ENCODE data around the gene TPCN2. TPM values are rescaled to one million over a fixed set of nuclear protein-coding genes. Genes with fewer than 3 reads are reported as not detected.

Gene TPCN2
- total RNA-seq, 1 experiment from 2014 or later: 28.9 TPM

DNA sequence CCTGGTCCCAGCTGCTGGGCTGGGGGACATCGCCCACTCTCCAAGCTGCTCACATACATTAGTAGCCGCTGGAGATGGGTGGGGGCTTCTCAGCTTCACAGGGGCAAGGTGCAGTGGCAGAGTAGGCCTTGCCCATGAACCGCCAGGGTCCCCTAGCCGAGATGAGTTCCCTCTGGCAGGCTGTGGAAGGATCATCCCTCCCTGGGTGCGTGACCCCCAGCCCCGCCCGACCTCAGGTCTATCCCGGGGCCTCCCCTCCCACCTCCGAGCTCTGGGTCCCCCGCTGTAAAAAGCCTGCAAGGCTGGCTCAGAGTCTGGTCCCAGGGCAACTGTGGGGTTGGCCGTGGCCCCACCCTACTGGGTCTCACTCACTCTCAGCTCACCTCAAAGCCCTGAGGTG is 15.3 kb upstream of the TPCN2 start:
- no peaks in the 10 kb centered on the region for H3K36me3 ChIP-seq (ENCODE audit: insufficient read depth, low read length, poor library complexity, severe bottlenecking)
- POLR2A ChIA-PET (ENCODE audit: low non-redundant PET): no interaction called here
- peaks cover 5% of the 10 kb centered on the region for H3K4me1 ChIP-seq (ENCODE audit: insufficient read depth, low read length, poor library complexity, severe bottlenecking)
- CTCF ChIA-PET: no interaction called here
- BruUV-seq (replicated peaks): no TSS peak
- H3K27me3 ChIP-seq (replicated peaks; ENCODE audit: insufficient read depth, low read depth, low read length, poor library complexity): no peaks in the 10 kb centered on the region
- intact Hi-C loops (cut with micrococcal nuclease; ENCODE audit: unreplicated experiment): no loop called here
- no peak overlapping the region for H3K4me3 ChIP-seq (ENCODE audit: low read depth, low read length, poor library complexity, severe bottlenecking)
- no peak for DNase-seq (ENCODE audit: low spot score)
- TF ChIP-seq, protein P1, sequence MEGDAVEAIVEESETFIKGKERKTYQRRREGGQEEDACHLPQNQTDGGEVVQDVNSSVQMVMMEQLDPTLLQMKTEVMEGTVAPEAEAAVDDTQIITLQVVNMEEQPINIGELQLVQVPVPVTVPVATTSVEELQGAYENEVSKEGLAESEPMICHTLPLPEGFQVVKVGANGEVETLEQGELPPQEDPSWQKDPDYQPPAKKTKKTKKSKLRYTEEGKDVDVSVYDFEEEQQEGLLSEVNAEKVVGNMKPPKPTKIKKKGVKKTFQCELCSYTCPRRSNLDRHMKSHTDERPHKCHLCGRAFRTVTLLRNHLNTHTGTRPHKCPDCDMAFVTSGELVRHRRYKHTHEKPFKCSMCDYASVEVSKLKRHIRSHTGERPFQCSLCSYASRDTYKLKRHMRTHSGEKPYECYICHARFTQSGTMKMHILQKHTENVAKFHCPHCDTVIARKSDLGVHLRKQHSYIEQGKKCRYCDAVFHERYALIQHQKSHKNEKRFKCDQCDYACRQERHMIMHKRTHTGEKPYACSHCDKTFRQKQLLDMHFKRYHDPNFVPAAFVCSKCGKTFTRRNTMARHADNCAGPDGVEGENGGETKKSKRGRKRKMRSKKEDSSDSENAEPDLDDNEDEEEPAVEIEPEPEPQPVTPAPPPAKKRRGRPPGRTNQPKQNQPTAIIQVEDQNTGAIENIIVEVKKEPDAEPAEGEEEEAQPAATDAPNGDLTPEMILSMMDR (conservative IDR thresholded peaks at IDR 0.05; ENCODE audit: low read depth, low read length): no peak
- TF ChIP-seq EZH2 (IDR thresholded peaks at IDR 0.05; ENCODE audit: borderline replicate concordance, low read depth, low read length, poor library complexity, severe bottlenecking): no peak
- no peak overlapping the region for H3K27ac ChIP-seq (ENCODE audit: low read depth, low read length, poor library complexity, severe bottlenecking)
- H3K9me3 ChIP-seq (ENCODE audit: low read depth, low read length, poor library complexity, severe bottlenecking): no peaks in the 10 kb centered on the region

DNA sequence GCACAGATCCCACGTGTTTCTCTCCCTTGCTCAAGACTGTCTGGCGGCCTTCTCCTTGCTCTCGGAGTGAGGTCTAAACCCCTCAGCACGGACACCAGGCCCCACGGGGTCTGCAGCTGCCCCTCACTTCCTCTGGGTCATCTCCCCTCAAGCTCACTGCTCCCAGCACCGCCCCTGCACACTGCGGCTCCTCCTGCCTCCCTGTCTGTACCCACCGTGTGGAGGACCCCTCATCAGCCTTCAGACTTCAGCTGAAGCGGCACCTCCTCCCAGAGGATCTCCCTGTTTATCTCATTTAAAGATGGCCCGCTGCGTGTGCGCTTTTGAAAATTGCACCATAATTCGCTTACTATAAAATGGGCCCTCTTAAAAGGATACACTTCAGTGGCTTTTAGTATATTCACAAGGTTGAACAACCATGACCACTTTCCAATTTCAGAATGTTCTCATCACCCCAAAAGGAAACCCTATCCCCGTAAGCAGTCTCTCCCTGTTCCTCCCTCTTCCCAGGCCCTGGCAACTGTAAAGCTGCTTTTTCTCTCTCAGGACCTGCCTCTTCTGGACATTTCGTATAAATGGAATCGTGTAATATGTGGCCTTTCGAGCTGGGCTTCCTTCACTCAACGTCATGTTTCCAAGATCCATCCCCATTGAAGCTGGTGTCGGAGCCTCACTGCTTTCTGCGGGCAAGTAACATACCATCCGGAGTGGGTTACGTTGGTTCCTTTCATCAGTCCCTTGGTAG is 14.4 kb upstream of the TPCN2 start:
- CTCF ChIA-PET: no interaction called here
- TF ChIP-seq EZH2 (IDR thresholded peaks at IDR 0.05; ENCODE audit: borderline replicate concordance, low read depth, low read length, poor library complexity, severe bottlenecking): no peak
- TF ChIP-seq, protein P1 (conservative IDR thresholded peaks at IDR 0.05; ENCODE audit: low read depth, low read length): no peak
- no peaks in the 10 kb centered on the region for H3K9me3 ChIP-seq (ENCODE audit: low read depth, low read length, poor library complexity, severe bottlenecking)
- no peak overlapping the region for H3K27ac ChIP-seq (ENCODE audit: low read depth, low read length, poor library complexity, severe bottlenecking)
- DNase-seq (ENCODE audit: low spot score): no peak
- H3K36me3 ChIP-seq (ENCODE audit: insufficient read depth, low read length, poor library complexity, severe bottlenecking): no peaks in the 10 kb centered on the region
- intact Hi-C loops (cut with micrococcal nuclease; ENCODE audit: unreplicated experiment): no loop called here
- H3K27me3 ChIP-seq (replicated peaks; ENCODE audit: insufficient read depth, low read depth, low read length, poor library complexity): no peaks in the 10 kb centered on the region
- H3K4me1 ChIP-seq (ENCODE audit: insufficient read depth, low read length, poor library complexity, severe bottlenecking): peaks cover 5% of the 10 kb centered on the region
- no TSS peak for BruUV-seq (replicated peaks)
- POLR2A ChIA-PET (ENCODE audit: low non-redundant PET): no interaction called here
- no peak overlapping the region for H3K4me3 ChIP-seq (ENCODE audit: low read depth, low read length, poor library complexity, severe bottlenecking)

DNA sequence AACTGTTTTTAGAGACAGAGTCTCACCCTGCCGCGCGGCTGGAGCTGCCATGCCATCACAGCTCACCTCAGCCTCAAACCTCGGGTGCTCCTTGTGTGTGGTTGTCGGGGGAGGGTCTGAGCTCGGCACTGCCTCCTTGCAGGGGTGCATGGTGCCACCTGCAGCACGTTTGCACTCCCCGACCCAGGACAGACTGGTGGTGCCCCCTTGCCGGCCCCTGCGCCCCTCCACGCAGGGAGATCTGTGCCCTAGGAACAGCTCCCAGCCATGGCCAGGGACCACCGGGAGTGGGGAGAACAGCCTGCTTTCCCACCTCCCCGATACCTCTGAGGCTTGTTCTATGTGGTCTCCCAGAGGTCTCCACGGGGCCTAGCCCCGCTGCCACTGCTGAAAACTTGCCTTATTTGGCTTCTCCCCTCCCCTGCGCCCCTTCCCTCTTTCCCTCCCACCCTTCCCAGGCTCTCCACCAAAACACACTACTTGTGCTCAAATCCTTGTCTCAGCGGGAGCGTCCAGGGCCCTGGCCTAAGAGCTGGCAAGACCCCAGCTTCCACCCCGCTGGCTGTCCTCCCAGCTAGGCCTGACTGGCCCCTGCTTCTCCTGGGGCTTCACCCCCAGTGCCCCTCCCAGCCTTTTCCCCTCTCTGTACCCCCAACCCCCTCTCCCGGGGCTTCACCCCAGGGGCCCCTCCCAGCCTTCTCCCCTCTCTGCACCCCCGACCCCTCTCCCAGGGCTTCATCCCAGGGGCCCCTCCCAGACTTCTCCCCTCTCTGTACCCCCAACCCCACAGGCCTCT is 13.4 kb upstream of the TPCN2 start:
- DNase-seq (ENCODE audit: low spot score): no peak
- POLR2A ChIA-PET (ENCODE audit: low non-redundant PET): interaction anchor here (0.7 kb wide), 1 partner anchor 62 kb away, joined by 8 read pairs; no protein-coding TSS in a partner anchor
- no peaks in the 10 kb centered on the region for H3K9me3 ChIP-seq (ENCODE audit: low read depth, low read length, poor library complexity, severe bottlenecking)
- no peak for TF ChIP-seq EZH2 (IDR thresholded peaks at IDR 0.05; ENCODE audit: borderline replicate concordance, low read depth, low read length, poor library complexity, severe bottlenecking)
- TF ChIP-seq, protein P1 (conservative IDR thresholded peaks at IDR 0.05; ENCODE audit: low read depth, low read length): no peak
- H3K27me3 ChIP-seq (replicated peaks; ENCODE audit: insufficient read depth, low read depth, low read length, poor library complexity): no peaks in the 10 kb centered on the region
- intact Hi-C loops (cut with micrococcal nuclease; ENCODE audit: unreplicated experiment): no loop called here
- no peaks in the 10 kb centered on the region for H3K36me3 ChIP-seq (ENCODE audit: insufficient read depth, low read length, poor library complexity, severe bottlenecking)
- no peak overlapping the region for H3K4me3 ChIP-seq (ENCODE audit: low read depth, low read length, poor library complexity, severe bottlenecking)
- no peak overlapping the region for H3K27ac ChIP-seq (ENCODE audit: low read depth, low read length, poor library complexity, severe bottlenecking)
- CTCF ChIA-PET: no interaction called here
- BruUV-seq (replicated peaks): no TSS peak
- H3K4me1 ChIP-seq (ENCODE audit: insufficient read depth, low read length, poor library complexity, severe bottlenecking): peaks cover 6% of the 10 kb centered on the region

Measured in A673 (cell line).